Keratinocyte (primary cell): ENCODE data around the gene TM2D3.

ENCODE experiments used
- EZH2 ChIP-seq: IDR thresholded peaks from one replicate; pipeline ENCODE4 v1.6.1; 2012; ENCODE audit warnings: inconsistent platforms, mild to moderate bottlenecking, low read length, moderate library complexity
- TF ChIP-seq, protein P1 (sequence below), 3 experiments: IDR thresholded peaks in 1 of 3; conservative IDR thresholded peaks in 1 of 3; optimal IDR thresholded peaks in 1 of 3; 2 replicates in 2 of 3; 3 replicates in 1 of 3; pipeline versions ENCODE3 to v1.5.1; 2011; ENCODE audit warnings: low read length in 3 of 3, mild to moderate bottlenecking in 3 of 3, moderate library complexity in 2 of 3, control low read depth in 1 of 3, inconsistent platforms in 1 of 3; ENCODE audit not compliant: insufficient read depth in 2 of 3; ENCODE audit errors: extremely low read depth in 1 of 3

DNA sequence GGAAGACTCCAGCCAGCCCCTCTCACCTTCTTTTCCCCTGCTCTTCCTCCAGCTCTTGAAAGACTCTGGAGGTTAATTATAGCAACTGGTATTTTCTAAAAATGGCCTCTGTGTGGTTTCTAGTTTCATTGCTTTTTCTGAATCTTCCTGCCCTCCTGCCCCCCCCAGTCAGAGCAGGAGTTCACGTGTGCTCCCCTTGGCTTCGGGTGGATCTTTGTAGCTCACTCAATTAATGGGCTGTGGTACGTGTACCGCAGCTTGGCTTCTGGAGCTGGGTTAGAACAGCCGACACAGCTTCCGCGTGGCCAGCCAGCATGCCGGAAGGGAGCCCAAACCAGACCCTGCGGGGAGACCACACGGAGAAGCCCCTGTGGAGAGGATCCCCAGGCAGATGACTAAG is 31.5 kb downstream of the TM2D3 start:
- TF ChIP-seq, protein P1, sequence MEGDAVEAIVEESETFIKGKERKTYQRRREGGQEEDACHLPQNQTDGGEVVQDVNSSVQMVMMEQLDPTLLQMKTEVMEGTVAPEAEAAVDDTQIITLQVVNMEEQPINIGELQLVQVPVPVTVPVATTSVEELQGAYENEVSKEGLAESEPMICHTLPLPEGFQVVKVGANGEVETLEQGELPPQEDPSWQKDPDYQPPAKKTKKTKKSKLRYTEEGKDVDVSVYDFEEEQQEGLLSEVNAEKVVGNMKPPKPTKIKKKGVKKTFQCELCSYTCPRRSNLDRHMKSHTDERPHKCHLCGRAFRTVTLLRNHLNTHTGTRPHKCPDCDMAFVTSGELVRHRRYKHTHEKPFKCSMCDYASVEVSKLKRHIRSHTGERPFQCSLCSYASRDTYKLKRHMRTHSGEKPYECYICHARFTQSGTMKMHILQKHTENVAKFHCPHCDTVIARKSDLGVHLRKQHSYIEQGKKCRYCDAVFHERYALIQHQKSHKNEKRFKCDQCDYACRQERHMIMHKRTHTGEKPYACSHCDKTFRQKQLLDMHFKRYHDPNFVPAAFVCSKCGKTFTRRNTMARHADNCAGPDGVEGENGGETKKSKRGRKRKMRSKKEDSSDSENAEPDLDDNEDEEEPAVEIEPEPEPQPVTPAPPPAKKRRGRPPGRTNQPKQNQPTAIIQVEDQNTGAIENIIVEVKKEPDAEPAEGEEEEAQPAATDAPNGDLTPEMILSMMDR (optimal IDR thresholded peaks at IDR 0.05 in 1 of 3, IDR thresholded peaks at IDR 0.05 in 1 of 3, conservative IDR thresholded peaks at IDR 0.05 in 1 of 3; ENCODE audit: extremely low read depth in 1 of 3, insufficient read depth in 2 of 3, low read length in 3 of 3) = no peak
- no peak for TF ChIP-seq EZH2
